Stimulated activated CD8-positive, alpha-beta memory T cell treated with anti-CD3 and anti-CD28 coated beads, Interleukin-15, amount 100 ng/mL, for 4 hours (primary cell): ENCODE results near the gene WDR46.
A peak's percentile ranks its signal among the peaks of the same experiment; 100 is the strongest.
"Not testable (repeated sequence)": the region's sequence is repeated elsewhere in the genome, so short reads cannot be mapped to it uniquely, and the experiment has no call there.

Source experiments
- DNase-seq, 2 donors: peaks; one replicate each; pipeline ENCODE4 v3.0.0-alpha.2; 2020; ENCODE audit warnings: low read depth in 2 of 2

The WDR46 gene

DNA sequence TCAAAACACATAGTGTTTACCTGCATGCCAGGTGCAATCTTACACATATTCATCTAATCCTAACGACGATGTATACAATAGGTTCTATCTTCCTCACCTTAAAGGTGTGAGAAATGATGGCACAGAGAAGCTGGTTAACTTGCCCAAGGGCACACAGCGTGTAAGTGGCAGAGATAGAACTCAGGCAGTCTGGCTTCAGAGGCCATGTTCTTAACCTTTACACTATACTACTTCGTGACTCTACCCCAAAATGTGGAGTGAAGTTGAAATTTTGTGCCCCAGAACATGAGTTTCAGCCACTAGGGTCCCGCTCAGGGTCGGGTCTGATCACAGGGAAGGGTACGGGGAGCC lies 17.9 kb downstream of the WDR46 start:
- DNase-seq = no peak

- DNase-seq = no peak
Measured at GRCh38 chr6:33264015-33264414, 25.0 kb downstream of the WDR46 start.

DNA sequence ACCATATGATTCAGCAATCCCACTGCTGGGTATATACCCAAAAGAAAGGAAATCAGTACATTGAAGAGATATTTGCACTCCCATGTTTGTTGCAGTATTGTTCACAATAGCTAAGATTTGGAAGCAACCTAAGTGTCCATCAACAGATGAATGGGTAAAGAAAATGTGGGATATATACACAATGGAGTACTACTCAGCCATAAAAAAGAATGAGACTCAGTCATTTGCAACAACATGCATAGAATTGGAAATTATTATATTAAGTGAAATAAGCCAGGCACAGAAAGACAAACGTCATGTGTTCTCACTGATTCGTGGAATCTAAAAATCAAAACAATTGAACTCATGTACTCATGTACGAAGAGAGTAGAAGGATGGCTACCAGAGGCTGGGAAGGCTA lies 26.5 kb downstream of the WDR46 start:
- not testable (repeated sequence) for DNase-seq

DNA sequence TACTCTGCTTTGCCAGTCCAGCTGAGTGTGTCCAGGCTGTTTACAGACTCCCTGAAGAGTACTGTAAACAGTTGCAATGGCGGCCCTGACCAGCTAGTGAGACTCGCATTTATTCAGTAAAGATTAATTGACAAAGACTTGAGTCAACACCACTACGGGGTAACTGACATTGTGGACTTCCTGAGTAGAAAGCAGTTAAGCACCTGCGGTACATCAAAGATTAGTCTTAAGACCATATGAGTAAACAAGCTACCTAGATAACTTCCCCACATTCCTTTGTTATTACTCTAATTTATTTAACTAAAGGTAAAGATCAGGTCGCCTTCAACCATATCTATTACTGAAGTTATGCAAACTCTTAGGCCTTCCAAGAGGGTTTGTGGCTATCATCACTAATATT lies 30.0 kb downstream of the WDR46 start:
- DNase-seq = no peak

DNA sequence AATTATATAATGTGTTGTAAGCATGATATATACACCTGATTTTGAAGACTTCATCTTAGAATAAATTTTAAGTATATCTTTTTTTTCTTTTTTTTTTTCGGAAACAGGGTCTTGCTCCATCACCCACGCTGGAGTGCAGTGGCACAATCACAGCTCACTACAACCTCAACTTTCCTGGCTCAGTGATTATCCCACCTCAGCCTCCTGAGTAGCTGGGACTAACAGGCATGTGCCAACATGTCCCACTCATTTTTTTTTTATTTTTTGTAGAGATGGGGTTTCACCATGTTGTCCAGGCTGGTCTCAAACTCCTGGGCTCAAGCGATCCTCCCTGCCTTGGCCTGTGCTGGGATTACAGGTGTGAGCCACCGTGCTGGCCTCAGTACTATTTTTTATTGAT lies 34.4 kb downstream of the WDR46 start:
- no peak for DNase-seq

DNA sequence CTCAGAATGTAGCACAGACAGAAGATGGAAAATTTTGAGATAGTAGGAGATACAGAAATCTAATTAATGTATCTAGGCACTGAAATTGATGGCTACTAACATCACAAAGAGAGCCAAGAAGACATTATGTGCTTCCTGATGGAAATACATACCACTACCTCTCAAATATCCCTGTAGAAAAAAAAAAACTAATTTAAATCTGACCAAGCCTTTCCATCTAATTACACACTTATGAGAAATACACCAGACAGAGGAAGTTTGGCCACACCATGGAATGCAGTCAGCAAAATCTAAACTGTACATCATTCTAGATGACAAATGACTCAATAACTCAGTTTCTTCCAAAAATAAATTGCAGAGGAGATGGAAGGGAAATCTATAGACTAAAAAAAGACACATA lies 36.3 kb downstream of the WDR46 start:
- DNase-seq = no peak

DNA sequence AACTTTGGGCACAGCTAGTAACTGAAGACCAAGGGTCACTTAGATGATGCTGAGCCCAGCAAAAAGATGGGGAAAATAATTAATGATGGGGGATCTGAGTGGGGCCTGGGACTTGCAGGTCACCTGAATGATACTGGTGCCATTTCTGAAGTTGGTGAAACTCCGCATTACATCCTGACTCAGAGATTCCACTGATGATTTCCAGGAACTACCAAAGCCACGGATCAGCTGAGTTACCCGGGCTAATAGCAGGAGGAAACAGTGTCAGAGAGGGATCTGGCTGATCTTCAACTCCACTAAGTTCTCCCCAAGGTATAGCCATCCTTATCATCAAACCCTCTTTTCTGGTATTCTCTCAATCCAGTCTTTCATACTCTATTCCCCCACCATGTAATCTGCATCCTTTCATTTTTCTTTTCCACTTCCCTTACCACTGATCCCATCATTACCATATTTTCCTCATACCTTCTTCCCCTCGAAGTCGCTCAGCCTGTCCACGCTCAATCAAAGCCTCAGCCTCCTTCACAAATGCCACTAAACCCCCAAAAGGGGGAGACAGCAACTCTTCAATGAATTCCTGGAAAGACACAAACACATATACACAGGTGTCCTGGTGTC lies 37.5 kb downstream of the WDR46 start:
- no peak for DNase-seq

GRCh38 chr6:33250731-33251130 lies 38.3 kb downstream of the WDR46 start:
- no peak for DNase-seq

DNA sequence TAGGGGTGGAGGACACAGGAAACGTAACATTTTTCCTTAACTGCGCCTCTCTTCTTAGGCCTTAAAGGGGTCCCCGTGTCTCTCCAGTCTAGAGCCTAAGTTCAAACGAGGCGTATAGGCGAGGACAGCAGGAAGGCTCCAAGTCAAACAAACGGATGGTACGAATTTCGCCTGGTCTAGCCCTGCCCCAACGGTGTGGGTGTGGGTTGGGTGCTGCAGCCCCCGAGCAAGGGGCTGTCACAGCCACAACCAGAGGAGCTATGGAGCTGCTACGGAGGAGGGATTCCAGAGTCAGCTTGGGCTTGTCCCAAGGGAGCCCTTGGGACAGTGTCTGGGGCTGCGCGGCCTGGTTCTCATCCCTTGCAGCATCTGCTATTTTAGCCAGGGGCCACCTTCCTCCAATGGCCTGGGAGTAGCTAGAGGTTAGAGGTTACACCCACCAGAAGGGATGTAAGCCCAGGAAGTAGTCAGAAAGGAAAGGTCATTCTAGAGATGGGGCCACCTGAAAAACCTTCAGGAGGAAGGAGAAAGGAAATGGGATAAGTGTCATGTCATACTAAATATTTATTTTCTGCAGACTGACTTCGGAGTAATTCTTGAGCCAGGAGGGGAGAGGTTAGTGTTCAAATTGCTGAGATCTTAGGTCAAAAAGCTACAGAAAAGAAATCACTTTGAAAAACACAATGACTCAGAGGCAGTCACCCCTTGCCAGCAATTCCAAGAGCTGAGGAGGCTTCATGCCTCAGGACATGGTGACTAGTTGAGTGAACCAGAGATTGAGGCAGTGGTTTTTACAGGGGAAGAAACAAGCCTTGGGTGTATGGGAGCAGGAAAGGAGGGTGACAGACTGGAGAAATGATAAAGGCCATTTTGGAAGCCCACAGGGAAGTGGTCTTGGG lies 39.1 kb downstream of the WDR46 start:
- DNase-seq = no peak

DNA sequence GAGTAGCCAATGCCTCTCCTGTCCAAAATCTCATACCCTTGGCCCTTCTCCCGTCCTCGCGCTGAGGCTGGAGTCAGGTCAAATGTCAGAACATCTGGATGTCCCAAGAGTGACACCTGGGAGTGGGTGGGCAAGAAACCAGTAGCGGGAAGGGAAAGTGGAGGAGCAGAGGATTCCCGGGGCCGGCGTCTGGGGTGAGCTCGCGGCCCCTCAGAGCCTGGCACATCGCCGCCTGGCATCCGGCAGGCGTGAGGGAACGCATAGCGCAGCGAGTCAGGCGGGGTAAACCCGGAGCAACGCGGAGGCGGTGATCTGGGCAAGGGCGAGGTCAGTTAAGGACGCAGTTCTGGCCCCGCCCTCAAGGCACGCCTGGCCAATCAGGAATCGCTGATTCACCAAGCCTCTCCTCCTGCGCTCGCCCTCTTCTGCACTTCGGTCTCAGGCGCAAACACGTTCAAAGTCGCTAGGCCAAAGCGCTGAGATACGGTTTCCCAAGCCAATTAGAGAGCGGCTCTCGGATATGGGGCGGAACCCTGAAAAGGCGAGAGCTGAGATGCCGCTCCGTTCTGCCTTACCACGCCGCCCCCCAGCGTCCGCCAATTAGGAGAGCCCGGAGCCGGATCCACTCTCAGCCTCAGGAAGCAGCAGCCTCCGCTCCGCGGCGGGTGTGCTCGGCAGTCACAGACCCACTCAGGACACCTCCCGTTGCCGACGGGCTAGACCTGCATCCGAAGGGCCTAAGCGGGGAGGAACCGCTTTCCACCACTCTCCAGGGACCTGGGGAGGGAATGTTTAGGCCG lies 39.9 kb downstream of the WDR46 start:
- peak; percentile 90 to 92 for DNase-seq

DNA sequence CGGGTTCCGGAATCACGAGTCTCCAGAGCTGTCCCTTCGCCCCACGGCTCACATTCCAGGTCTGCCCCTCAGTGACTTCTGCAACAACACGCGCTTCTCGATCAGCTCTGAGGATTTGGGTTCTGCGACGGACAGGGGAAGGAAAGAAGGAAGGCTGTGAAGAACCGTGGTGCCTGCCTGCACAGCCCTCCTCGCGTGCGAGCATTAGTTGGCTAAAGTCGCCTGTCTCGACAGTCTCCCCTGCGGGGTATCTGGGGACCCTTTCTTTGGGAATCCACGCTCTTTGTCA lies 40.5 kb downstream of the WDR46 start:
- DNase-seq = no peak

- DNase-seq = peak; percentile 72 to 84
Measured at GRCh38 chr6:33247977-33248642, 40.9 kb downstream of the WDR46 start.

- no peak for DNase-seq
Measured at GRCh38 chr6:33243476-33243875, 45.6 kb downstream of the WDR46 start.

GRCh38 chr6:33241968-33242367 lies 47.1 kb downstream of the WDR46 start:
- no peak for DNase-seq

- DNase-seq = no peak
Measured at GRCh38 chr6:33237741-33238140, 51.3 kb downstream of the WDR46 start.

DNA sequence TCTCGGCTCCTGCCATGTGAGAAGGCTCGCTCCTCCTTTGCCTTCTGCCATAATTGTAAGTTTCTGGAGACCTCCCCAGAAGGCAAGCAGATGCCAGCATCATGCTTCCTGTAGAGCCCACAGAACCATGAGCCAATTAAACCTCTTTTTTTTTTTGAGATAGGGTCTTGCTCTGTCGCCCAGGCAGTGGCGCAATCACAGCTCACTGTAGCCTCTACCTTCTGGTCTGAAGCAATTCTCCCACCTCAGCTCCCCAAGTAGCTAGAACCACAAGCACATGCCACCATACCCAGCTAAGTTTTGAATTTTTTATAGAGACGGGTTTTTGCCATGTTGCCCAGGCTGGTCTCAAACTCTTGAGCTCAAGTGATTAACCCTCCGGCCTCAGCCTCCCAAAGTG lies 52.2 kb downstream of the WDR46 start:
- DNase-seq = no peak

- DNase-seq = no peak
Measured at GRCh38 chr6:33236328-33236727, 52.7 kb downstream of the WDR46 start.

- no peak for DNase-seq
Measured at GRCh38 chr6:33235221-33235634, 53.8 kb downstream of the WDR46 start.
